PC-9 (cell line): ENCODE data around the gene IMMP2L. TPM values are rescaled to one million over a fixed set of nuclear protein-coding genes. Genes with fewer than 3 reads are reported as not detected.

Experiments used
- BruUV-seq: library from RNA; stranded (reverse); fragments of 400-500 nt; replicated peaks from 2 replicates; lab custom pipeline; 2021; lab: Mats Ljungman, UMichigan
- CTCF ChIA-PET: fragments of 300-600 bp; sonication (Branson Sonifier 250); formaldehyde crosslinking; loops from one replicate; lab custom pipeline; 2022; ENCODE audit warnings: antibody characterized with exemption; lab: Charles Lee
- POLR2A ChIA-PET: fragments of 300-600 bp; sonication (Branson Sonifier 250); formaldehyde crosslinking; loops from one replicate; lab custom pipeline; 2022; ENCODE audit warnings: antibody characterized with exemption; ENCODE audit not compliant: unreplicated experiment; lab: Charles Lee
- DNase-seq, 2 experiments: peaks; one replicate each; pipeline versions ENCODE4 v3.0.0 to v3.0.0-alpha.2; 2015 to 2022; ENCODE audit warnings: mixed read lengths in 1 of 2
- H2AFZ ChIP-seq: fragments of 200-600 bp; sonication (generic); 2 replicates; pipeline ENCODE4 v1.8.1; 2017; ENCODE audit warnings: antibody characterized with exemption
- H3F3A ChIP-seq: fragments of 200-600 bp; sonication (generic); 2 replicates; pipeline ENCODE4 v1.8.1; 2017; ENCODE audit warnings: antibody characterized with exemption, mild to moderate bottlenecking, low read depth; ENCODE audit not compliant: insufficient read depth
- H3K27ac ChIP-seq: fragments of 200-600 bp; sonication (generic); 2 replicates; pipeline ENCODE4 v1.6.1; 2016; ENCODE audit warnings: mixed run types
- H3K27me3 ChIP-seq: fragments of 200-600 bp; sonication (generic); 2 replicates; pipeline ENCODE4 v1.6.1; 2016; ENCODE audit warnings: low read depth, mixed run types; ENCODE audit not compliant: insufficient read depth
- H3K36me3 ChIP-seq: fragments of 200-600 bp; sonication (generic); 2 replicates; pipeline ENCODE4 v1.6.1; 2016; ENCODE audit warnings: low read depth, mixed run types
- H3K4me1 ChIP-seq: fragments of 200-600 bp; sonication (generic); replicated peaks from 2 replicates; pipeline ENCODE4 v1.6.1; 2016; ENCODE audit warnings: mixed run types; ENCODE audit not compliant: insufficient read depth
- H3K4me2 ChIP-seq: fragments of 200-600 bp; sonication (generic); 2 replicates; pipeline ENCODE4 v1.6.1; 2017; ENCODE audit warnings: mixed run types
- H3K4me3 ChIP-seq: fragments of 200-600 bp; sonication (generic); 2 replicates; pipeline ENCODE4 v1.6.1; 2016; ENCODE audit warnings: mixed run types
- H3K79me2 ChIP-seq: fragments of 200-600 bp; sonication (generic); 2 replicates; pipeline ENCODE4 v1.6.1; 2017; ENCODE audit warnings: low read depth, mixed run types
- H3K9me2 ChIP-seq: fragments of 200-600 bp; sonication (generic); 2 replicates; pipeline ENCODE4 v1.8.1; 2017; ENCODE audit warnings: mild to moderate bottlenecking; ENCODE audit not compliant: insufficient read depth
- H3K9me3 ChIP-seq: fragments of 200-600 bp; sonication (generic); 2 replicates; pipeline ENCODE4 v1.8.1; 2016; ENCODE audit warnings: low read depth; ENCODE audit not compliant: insufficient read depth
- H4K20me1 ChIP-seq: fragments of 200-600 bp; sonication (generic); 2 replicates; pipeline ENCODE4 v1.8.1; 2017; ENCODE audit not compliant: insufficient read depth
- CTCF ChIP-seq: fragments of 200-600 bp; sonication (generic); conservative IDR thresholded peaks from 2 replicates; pipeline ENCODE4 v1.6.1; 2017; ENCODE audit warnings: mixed run types, antibody characterized with exemption, mild to moderate bottlenecking, moderate library complexity
- EZH2 ChIP-seq: fragments of 200-600 bp; sonication (generic); IDR thresholded peaks from 2 replicates; pipeline ENCODE4 v1.8.0; 2017; ENCODE audit warnings: antibody characterized with exemption, low read depth
- intact Hi-C: fragments of 100-400 bp; cut with micrococcal nuclease; formaldehyde crosslinking; loops from one replicate; pipeline ENCODE4 v1.10.0; 2022; ENCODE audit not compliant: unreplicated experiment
- total RNA-seq: library from RNA; stranded (reverse); gene quantifications from 2 replicates; pipeline ENCODE4 v1.2.3, GENCODE V29; 2021

The IMMP2L gene
- total RNA-seq, 1 experiment from 2014 or later, result 40.5 TPM

DNA sequence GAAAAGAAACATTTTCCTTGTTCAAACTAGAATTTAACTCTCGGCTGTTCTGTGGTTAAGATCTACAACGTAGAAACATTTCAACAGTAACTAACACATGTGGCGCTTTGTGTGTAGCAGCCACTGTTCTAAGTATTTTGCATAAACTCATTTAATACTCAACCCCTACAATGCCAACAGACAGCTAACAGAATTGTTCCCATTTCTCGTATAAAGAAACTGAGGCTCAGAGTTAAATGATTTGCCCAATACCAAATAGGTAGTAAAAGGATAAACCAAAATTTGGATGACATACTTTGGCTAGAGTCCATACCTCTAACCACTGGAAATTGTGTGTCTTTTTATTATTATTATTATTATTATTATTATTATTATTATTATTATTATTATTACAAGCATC is 543.8 kb downstream of the IMMP2L start:
- no peaks in the 10 kb centered on the region for H4K20me1 ChIP-seq
- no peak overlapping the region for H3K27ac ChIP-seq
- no peaks in the 10 kb centered on the region for H3K27me3 ChIP-seq
- no peaks in the 10 kb centered on the region for H3K9me3 ChIP-seq
- no peak overlapping the region for H2AFZ ChIP-seq
- DNase-seq, result no peak
- BruUV-seq, result no TSS peak
- POLR2A ChIA-PET, result no interaction called here
- TF ChIP-seq CTCF, result no peak
- no peak for TF ChIP-seq EZH2
- H3K9me2 ChIP-seq, result no peaks in the 10 kb centered on the region
- intact Hi-C loops, result no loop called here
- no peak overlapping the region for H3K4me3 ChIP-seq
- H3K36me3 ChIP-seq, result no peaks in the 10 kb centered on the region
- H3F3A ChIP-seq, result no peaks in the 10 kb centered on the region
- CTCF ChIA-PET, result no interaction called here
- H3K4me1 ChIP-seq, result no peaks in the 10 kb centered on the region
- no peak overlapping the region for H3K4me2 ChIP-seq
- no peaks in the 10 kb centered on the region for H3K79me2 ChIP-seq

DNA sequence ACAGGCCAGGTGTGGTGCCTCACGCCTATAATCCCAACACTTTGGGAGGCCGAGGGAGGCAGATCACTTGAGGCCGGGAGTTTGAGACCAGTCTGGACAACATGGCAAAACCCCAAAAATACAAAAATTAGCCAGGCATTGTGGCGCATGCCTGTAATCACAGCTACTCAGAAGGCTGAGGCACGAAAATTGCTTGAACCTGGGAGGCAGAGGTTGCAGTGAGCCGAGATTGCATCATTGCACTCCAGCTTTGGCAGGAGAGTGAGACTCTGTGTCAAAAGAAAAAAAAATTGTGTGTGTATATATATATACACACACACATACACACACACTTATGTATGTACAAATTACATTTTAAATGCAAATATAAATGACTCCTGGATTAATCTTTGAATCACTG is 548.2 kb downstream of the IMMP2L start:
- Histone ChIP-seq H3K79me2 (no peaks in the 10 kb centered on the region), H4K20me1 (no peaks in the 10 kb centered on the region), H3K36me3 (no peaks in the 10 kb centered on the region), H3K9me2 (no peaks in the 10 kb centered on the region), H3K27me3 (no peaks in the 10 kb centered on the region), H3K4me2 (no peak overlapping the region), H2AFZ (no peak overlapping the region), H3K27ac (no peak overlapping the region), H3K4me3 (no peak overlapping the region), H3K4me1 (peaks cover 7% of the 10 kb centered on the region; the same call in 1 of the 2 replicates), H3F3A (no peaks in the 10 kb centered on the region), H3K9me3 (no peaks in the 10 kb centered on the region)
- ChIA-PET POLR2A (no interaction called here), CTCF (no interaction called here)
- DNase-seq, result no peak
- intact Hi-C loops, result no loop called here
- TF ChIP-seq CTCF, result no peak
- no peak for TF ChIP-seq EZH2
- no TSS peak for BruUV-seq

GRCh38 chr7:111012799-111013675 is 549.3 kb downstream of the IMMP2L start:
- no peak overlapping the region for H3K4me2 ChIP-seq
- H3K79me2 ChIP-seq, result no peaks in the 10 kb centered on the region
- H3K4me3 ChIP-seq, result no peak overlapping the region
- no peak overlapping the region for H2AFZ ChIP-seq
- no peaks in the 10 kb centered on the region for H3K9me3 ChIP-seq
- no peaks in the 10 kb centered on the region for H3K36me3 ChIP-seq
- H3K4me1 ChIP-seq, result peaks cover 7% of the 10 kb centered on the region; the same call in 1 of the 2 replicates
- no peak for TF ChIP-seq EZH2
- no peak for TF ChIP-seq CTCF
- no peaks in the 10 kb centered on the region for H3F3A ChIP-seq
- intact Hi-C loops, result no loop called here
- H3K27ac ChIP-seq, result no peak overlapping the region
- CTCF ChIA-PET, result no interaction called here
- no peaks in the 10 kb centered on the region for H3K9me2 ChIP-seq
- POLR2A ChIA-PET, result no interaction called here
- DNase-seq, result no peak
- H3K27me3 ChIP-seq, result no peaks in the 10 kb centered on the region
- no peaks in the 10 kb centered on the region for H4K20me1 ChIP-seq
- BruUV-seq, result no TSS peak
